ENCODE measurements around the gene TGM2. TPM values are rescaled to one million over a fixed set of nuclear protein-coding genes. Genes with fewer than 3 reads are reported as not detected.
A peak's percentile ranks its signal among the peaks of the same experiment; 100 is the strongest.
"Not testable (repeated sequence)": the region's sequence is repeated elsewhere in the genome, so short reads cannot be mapped to it uniquely, and the experiment has no call there.

The TGM2 gene
- total and polyA plus RNA-seq, 5 experiments from 2014 or later: not detected

DNA sequence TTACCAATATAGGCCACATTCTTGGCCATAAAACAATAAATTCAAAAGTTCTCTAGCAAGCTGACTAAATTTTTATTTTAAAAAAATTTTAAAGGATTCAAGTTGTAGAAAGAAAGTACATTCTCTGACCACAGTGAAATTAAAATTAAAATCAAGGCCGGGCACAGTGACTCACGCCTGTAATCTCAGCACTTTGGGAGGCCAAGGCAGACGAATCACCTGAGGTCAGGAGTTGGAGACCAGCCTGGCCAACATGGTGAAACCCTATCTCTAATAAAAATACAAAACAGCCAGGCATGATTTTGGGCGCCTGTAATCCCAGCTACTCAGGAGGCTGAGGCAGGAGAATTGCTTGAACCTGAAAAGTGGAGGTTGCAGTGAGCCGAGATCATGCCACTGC, 62.9 kb downstream of the TGM2 start:
- ATAC-seq, POLR2A ChIA-PET: not testable (repeated sequence)

DNA sequence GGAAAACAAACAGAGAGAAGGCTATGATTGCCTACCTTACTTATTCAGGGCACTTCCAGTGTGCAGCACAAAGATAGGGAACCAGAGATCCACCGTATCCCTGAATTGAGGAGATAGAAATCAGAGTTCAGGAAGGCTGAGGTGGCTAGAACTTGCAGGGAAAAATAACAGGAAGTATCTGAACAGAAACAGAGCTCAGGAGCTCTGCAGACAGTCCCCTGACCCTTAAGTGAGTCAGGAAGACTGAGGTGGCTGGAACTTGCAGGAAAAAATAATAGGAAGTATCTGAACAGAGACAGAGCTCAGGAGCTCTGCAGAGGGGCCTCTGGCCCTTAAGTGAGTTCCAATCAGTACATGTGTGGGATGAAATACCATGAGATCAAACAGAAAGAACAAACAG, 66.1 kb downstream of the TGM2 start:
- POLR2A ChIA-PET: no interaction called here
- Mint-ChIP-seq H3K36me3 (peaks cover 2 to 22% (median 10%) of the 10 kb centered on the region in 3 donors), H3K4me3 (no peak overlapping the region), H3K27me3 (no peaks in the 10 kb centered on the region), H3K27ac (no peak overlapping the region), H3K4me1 (peaks cover 5 to 19% (median 12%) of the 10 kb centered on the region in 4 donors), H3K9me3 (peaks cover 0 to 29% (median 11%) of the 10 kb centered on the region in 9 donors)
- DNase-seq (no peak), ATAC-seq (no peak)

More for the DNA sequence above, 62.9 kb downstream of the TGM2 start:
- not testable (repeated sequence) for H3K4me1 Mint-ChIP-seq, H3K27me3 Mint-ChIP-seq, DNase-seq, H3K4me3 Mint-ChIP-seq, H3K27ac Mint-ChIP-seq
- H3K9me3 Mint-ChIP-seq: peaks cover 0 to 29% (median 11%) of the 10 kb centered on the region in 9 donors
- H3K36me3 Mint-ChIP-seq: peaks cover 2 to 21% (median 10%) of the 10 kb centered on the region in 3 donors

DNA sequence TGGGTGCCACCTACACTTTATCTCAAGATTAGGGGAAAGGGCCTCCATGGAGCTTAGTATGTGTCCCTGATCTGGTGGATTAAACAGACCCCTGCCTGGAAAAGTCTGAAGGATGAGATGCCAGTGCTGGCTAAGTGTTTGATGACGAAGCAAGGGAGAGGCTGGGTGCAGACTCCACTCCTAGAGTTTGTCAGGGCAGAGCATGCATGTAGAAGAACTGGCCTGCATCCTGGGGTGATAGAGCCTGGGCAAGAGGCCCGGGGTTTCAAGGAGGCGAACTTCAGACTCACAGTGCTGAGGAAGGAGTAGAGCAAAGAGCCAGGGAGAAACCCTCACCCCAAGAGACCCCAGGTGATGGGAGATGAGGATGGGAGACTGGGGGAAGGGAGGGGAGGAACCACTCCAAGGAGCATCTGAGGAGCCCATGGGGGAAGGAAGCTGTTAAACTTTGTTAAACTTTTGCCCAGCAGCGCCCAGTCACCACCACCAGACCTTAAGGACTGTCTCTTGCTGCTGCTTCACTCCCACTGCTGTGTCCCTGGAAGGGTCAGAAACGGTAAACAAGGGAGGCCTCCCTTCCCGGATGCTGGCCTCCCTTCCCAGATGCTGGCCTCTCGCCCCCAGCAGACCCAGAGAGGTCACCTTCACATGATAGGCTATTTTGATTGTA, 69.9 kb downstream of the TGM2 start:
- Mint-ChIP-seq H3K4me3 (peak overlapping the region in 1 of 10 donors; percentile 50), H3K36me3 (peaks cover 4 to 25% (median 18%) of the 10 kb centered on the region in 3 donors), H3K9me3 (peaks cover 0 to 16% (median 4%) of the 10 kb centered on the region in 9 donors), H3K27me3 (no peaks in the 10 kb centered on the region), H3K27ac (peak overlapping the region in 4 of 10 donors; percentile 71 to 86 (median 78)), H3K4me1 (peaks cover 5 to 50% (median 23%) of the 10 kb centered on the region in 4 donors)
- ATAC-seq (no peak), DNase-seq (no peak)
- POLR2A ChIA-PET: no interaction called here

DNA sequence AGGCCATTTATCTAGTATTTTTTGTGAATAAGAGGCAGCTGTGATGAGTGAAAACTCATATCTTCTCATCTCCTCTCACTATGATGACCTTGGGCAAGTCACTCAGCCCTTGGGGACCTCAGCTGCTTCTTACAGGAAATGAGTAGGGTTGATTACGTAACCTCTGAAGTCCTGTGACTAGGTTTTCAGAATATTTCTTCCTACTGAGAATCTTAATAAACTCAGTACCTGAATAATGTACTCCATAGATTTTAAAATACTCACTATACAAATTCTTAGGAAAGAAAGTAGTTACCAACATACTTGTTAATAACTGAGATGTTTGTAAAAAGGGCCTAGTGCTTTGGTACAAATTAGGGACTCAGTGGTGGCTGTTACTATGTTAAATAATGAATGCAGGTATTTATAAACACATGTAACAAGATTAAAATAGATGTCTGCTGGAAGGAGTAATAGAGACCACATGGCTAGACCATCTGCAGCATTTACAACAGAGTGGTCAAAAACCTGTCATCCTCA, 70.6 kb downstream of the TGM2 start:
- POLR2A ChIA-PET: no interaction called here
- Mint-ChIP-seq H3K4me1 (peaks cover 5 to 50% (median 23%) of the 10 kb centered on the region in 4 donors), H3K36me3 (peaks cover 0 to 32% (median 17%) of the 10 kb centered on the region in 3 donors), H3K9me3 (peaks cover 0 to 9% (median 0%) of the 10 kb centered on the region in 9 donors), H3K4me3 (peak overlapping the region in 2 of 10 donors; percentile 4 to 50), H3K27ac (peak overlapping the region in 6 of 10 donors; percentile 9 to 86 (median 76)), H3K27me3 (no peaks in the 10 kb centered on the region)
- ATAC-seq: peak; percentile 39 to 50
- peak in 1 of 10 donors; percentile 27 for DNase-seq

DNA sequence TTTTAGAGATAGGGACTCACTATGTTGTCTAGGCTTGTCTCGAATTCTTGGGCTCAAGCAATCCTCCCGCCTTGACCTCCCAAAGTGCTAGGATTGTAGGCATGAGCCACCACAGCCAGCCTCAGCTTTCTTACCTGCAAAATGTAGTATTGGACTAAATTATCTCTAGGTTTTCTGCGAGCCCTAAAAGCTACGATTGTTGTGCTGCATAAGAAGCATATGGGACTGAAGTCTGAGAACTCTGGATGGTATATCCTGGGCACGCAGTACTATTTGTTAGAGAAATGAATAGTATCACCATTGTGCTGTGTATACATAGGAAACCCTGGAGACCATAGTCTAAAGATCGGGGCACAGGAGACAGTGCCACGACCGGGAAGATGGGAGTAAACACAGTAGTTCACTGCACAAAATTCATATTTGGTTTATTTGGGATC, 71.4 kb downstream of the TGM2 start:
- H3K9me3 Mint-ChIP-seq: peaks cover 0 to 2% (median 0%) of the 10 kb centered on the region in 9 donors
- ATAC-seq (no peak), DNase-seq (no peak)
- no peak overlapping the region for H3K4me3 Mint-ChIP-seq
- peaks cover 5 to 50% (median 23%) of the 10 kb centered on the region in 4 donors for H3K4me1 Mint-ChIP-seq
- H3K27ac Mint-ChIP-seq: peak overlapping the region in 4 of 10 donors; percentile 8 to 86 (median 78)
- peaks cover 0 to 40% (median 19%) of the 10 kb centered on the region in 3 donors for H3K36me3 Mint-ChIP-seq
- POLR2A ChIA-PET: no interaction called here
- no peaks in the 10 kb centered on the region for H3K27me3 Mint-ChIP-seq

DNA sequence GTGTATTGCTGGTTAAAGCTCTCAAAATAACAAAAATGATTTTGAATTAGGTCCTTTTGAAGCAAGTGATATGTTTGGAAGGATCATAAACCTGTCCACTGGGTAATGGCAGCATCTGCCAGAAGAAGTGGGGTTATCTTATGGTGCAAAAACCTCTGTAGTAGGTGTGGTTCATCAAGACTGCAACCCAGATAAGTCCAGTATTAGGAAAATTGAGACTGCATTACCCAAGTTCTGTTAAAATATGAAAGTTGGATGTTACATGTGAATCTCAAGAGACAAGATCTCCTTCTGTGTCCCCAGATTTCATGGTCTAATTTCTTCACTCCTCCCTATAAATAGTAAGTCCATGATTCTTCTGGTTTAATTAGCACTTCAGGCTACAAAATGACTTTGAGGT, 72.2 kb downstream of the TGM2 start:
- DNase-seq (no peak), ATAC-seq (no peak)
- Mint-ChIP-seq H3K36me3 (peaks cover 0 to 47% (median 22%) of the 10 kb centered on the region in 3 donors), H3K4me1 (peaks cover 7 to 50% (median 23%) of the 10 kb centered on the region in 4 donors), H3K4me3 (no peak overlapping the region), H3K9me3 (no peaks in the 10 kb centered on the region), H3K27ac (peak overlapping the region in 5 of 10 donors; percentile 24 to 86 (median 69)), H3K27me3 (no peaks in the 10 kb centered on the region)
- POLR2A ChIA-PET: interaction anchor here (0.7 kb wide), 1 partner anchor 18 kb away, joined by 7 read pairs; no protein-coding TSS in a partner anchor

- POLR2A ChIA-PET: interaction anchor here (0.7 kb wide), 1 partner anchor 19 kb away, joined by 7 read pairs; no protein-coding TSS in a partner anchor
Observed at GRCh38 chr20:38092260-38092857, 72.7 kb downstream of the TGM2 start.

GRCh38 chr20:38091441-38092216, 73.4 kb downstream of the TGM2 start:
- peak overlapping the region in 2 of 10 donors; percentile 1 to 26 for H3K4me3 Mint-ChIP-seq
- POLR2A ChIA-PET: no interaction called here
- ATAC-seq (no peak), DNase-seq (no peak)
- peaks cover 7 to 50% (median 23%) of the 10 kb centered on the region in 4 donors for H3K4me1 Mint-ChIP-seq
- H3K36me3 Mint-ChIP-seq: peaks cover 0 to 60% (median 30%) of the 10 kb centered on the region in 3 donors
- H3K27me3 Mint-ChIP-seq: no peaks in the 10 kb centered on the region
- H3K9me3 Mint-ChIP-seq: no peaks in the 10 kb centered on the region
- H3K27ac Mint-ChIP-seq: peak overlapping the region in 7 of 10 donors; percentile 31 to 90 (median 54)

More at GRCh38 chr20:38092260-38092857, 72.7 kb downstream of the TGM2 start:
- no peak for ATAC-seq
- no peak overlapping the region for H3K4me3 Mint-ChIP-seq
- H3K27ac Mint-ChIP-seq: peak overlapping the region in 5 of 10 donors; percentile 24 to 90 (median 51)
- no peaks in the 10 kb centered on the region for H3K9me3 Mint-ChIP-seq
- peaks cover 7 to 50% (median 23%) of the 10 kb centered on the region in 4 donors for H3K4me1 Mint-ChIP-seq
- H3K36me3 Mint-ChIP-seq: peaks cover 0 to 53% (median 27%) of the 10 kb centered on the region in 3 donors
- H3K27me3 Mint-ChIP-seq: no peaks in the 10 kb centered on the region
- DNase-seq: no peak

GRCh38 chr20:38090061-38090460, 75.0 kb downstream of the TGM2 start:
- H3K27ac Mint-ChIP-seq: peak overlapping the region in 1 of 10 donors; percentile 30
- peaks cover 0 to 76% (median 32%) of the 10 kb centered on the region in 3 donors for H3K36me3 Mint-ChIP-seq
- H3K4me3 Mint-ChIP-seq: no peak overlapping the region
- no peak for ATAC-seq
- no peak for DNase-seq
- H3K9me3 Mint-ChIP-seq: no peaks in the 10 kb centered on the region
- POLR2A ChIA-PET: no interaction called here
- no peaks in the 10 kb centered on the region for H3K27me3 Mint-ChIP-seq
- peaks cover 10 to 42% (median 24%) of the 10 kb centered on the region in 4 donors for H3K4me1 Mint-ChIP-seq

DNA sequence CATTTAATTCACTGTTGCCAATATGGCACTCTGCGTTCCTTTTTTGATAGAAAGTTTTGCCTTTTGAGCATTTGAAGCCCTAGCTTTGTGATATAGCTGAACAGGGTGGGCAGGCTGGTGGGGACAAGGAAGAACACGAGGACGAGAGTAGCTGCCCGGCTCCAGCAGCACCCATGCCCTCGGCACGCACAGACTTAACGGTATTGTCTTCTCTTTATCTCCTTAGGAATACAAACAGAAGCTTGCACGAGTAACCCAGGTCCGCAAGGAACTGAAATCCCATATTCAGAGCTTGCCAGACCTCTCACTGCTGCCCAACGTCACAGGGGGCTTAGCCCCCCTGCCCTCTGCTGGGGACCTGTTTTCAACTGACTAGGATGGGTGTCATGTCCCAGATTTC, 75.6 kb downstream of the TGM2 start:
- no peaks in the 10 kb centered on the region for H3K27me3 Mint-ChIP-seq
- H3K4me3 Mint-ChIP-seq: no peak overlapping the region
- POLR2A ChIA-PET: no interaction called here
- ATAC-seq (no peak), DNase-seq (no peak)
- no peaks in the 10 kb centered on the region for H3K9me3 Mint-ChIP-seq
- H3K36me3 Mint-ChIP-seq: peaks cover 0 to 81% (median 32%) of the 10 kb centered on the region in 3 donors
- no peak overlapping the region for H3K27ac Mint-ChIP-seq
- peaks cover 9 to 36% (median 18%) of the 10 kb centered on the region in 4 donors for H3K4me1 Mint-ChIP-seq

DNA sequence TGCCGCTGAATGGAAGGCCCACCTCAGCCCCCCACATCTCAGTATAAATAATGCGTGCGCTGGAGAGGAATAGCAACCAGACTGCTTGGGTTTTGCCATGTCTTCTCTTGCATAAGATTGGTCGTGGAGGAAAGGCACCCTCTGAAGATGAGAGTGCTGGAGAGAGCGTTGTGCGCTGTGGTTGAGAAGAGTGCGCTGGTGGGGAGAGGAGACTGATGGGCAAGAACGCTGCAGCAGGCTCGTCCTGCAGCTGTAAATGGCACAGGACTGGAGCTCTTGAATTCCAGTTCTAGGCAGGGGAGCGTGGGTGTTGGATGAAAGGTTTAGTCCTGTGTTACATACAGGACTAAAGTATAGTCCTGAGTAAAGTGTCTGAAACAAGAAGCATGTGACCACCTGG, 80.0 kb downstream of the TGM2 start:
- ATAC-seq (no peak), DNase-seq (no peak)
- H3K4me3 Mint-ChIP-seq: no peak overlapping the region
- peaks cover 0 to 97% (median 30%) of the 10 kb centered on the region in 3 donors for H3K36me3 Mint-ChIP-seq
- peak overlapping the region in 4 of 10 donors; percentile 16 to 86 (median 40) for H3K27ac Mint-ChIP-seq
- H3K4me1 Mint-ChIP-seq: peaks cover 12 to 23% (median 20%) of the 10 kb centered on the region in 4 donors
- no peaks in the 10 kb centered on the region for H3K9me3 Mint-ChIP-seq
- no peaks in the 10 kb centered on the region for H3K27me3 Mint-ChIP-seq
- POLR2A ChIA-PET: no interaction called here

- Mint-ChIP-seq H3K9me3 (peaks cover 0 to 1% (median 0%) of the 10 kb centered on the region in 9 donors), H3K4me1 (peaks cover 12 to 27% (median 23%) of the 10 kb centered on the region in 4 donors), H3K27me3 (no peaks in the 10 kb centered on the region), H3K36me3 (peaks cover 3 to 97% (median 33%) of the 10 kb centered on the region in 3 donors), H3K4me3 (no peak overlapping the region), H3K27ac (peak overlapping the region in 1 of 10 donors; percentile 44)
- POLR2A ChIA-PET: no interaction called here
- ATAC-seq (no peak), DNase-seq (no peak)
Observed at GRCh38 chr20:38084425-38084951, 80.6 kb downstream of the TGM2 start.

Measured in naive thymus-derived CD8-positive, alpha-beta T cell (primary cell).